GM18499 (cell line): ENCODE results near the gene NRDC.
"Not testable (repeated sequence)": the region's sequence is repeated elsewhere in the genome, so short reads cannot be mapped to it uniquely, and the experiment has no call there.

Experiments
- ATAC-seq: cut with Tn5 transposase; IDR thresholded peaks from one replicate; pipeline ENCODE4 v1.9.1; 2021; ENCODE audit warnings: moderate number of reproducible peaks; ENCODE audit not compliant: insufficient read depth, unreplicated experiment

NRDC gene

DNA sequence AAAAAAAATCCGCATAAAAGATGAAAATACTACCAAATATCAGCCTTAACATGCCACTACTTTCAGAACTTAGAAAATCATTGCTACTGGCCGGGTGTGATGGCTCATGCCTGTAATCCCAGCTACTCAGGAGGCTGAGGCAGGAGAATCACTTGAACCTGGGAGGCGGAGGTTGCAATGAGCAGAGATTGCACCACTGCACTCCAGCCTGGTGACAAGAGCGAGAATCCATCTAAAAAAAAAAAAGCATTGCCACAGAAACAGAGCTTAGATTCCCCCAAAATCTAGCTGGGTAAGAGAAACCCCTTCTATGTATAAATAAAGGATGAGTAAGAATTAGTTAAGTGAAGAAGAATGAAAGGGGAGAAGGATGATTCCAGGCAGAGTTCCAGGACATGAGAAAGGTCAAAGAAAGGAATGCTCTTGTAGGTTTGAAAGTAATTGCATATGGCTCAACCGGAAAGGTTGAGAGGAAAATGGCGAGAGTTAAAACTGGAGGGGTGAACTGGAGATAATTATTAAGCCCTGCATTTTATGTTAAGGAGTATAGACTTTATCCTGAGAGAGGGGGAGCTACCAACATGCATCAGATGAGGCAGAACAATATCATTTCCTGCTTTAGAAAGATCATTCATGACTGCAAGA lies 19.7 kb upstream of the NRDC start:
- no peak for ATAC-seq

- no peak for ATAC-seq
These were observed 19.1 kb upstream of the NRDC start for GRCh38 chr1:51897699-51898031.

GRCh38 chr1:51894748-51895147 lies 16.2 kb upstream of the NRDC start:
- not testable (repeated sequence) for ATAC-seq

GRCh38 chr1:51878308-51878615 lies 265 bp downstream of the NRDC start:
- ATAC-seq: no peak

GRCh38 chr1:51877434-51878307 lies 856 bp downstream of the NRDC start:
- no peak for ATAC-seq

DNA sequence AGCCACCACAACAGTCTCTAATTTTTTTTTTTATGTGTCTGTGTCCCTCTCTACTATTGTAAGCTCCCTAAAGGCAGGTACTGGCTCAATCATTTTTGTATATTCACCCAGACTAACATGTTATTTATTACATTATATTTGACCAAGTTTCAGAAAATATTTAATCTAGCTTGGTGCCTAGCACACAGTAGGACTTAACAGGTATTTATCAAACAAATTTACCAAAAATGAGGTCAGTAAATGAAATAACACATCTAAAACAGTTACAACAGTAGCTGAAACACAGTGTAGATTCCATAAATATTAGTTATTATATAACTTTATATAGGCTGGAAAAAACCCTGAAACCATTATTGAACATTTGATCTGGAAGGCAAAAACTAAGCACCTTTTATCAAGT lies 2.7 kb downstream of the NRDC start:
- no peak for ATAC-seq

GRCh38 chr1:51875291-51875772 lies 3.2 kb downstream of the NRDC start:
- no peak for ATAC-seq

DNA sequence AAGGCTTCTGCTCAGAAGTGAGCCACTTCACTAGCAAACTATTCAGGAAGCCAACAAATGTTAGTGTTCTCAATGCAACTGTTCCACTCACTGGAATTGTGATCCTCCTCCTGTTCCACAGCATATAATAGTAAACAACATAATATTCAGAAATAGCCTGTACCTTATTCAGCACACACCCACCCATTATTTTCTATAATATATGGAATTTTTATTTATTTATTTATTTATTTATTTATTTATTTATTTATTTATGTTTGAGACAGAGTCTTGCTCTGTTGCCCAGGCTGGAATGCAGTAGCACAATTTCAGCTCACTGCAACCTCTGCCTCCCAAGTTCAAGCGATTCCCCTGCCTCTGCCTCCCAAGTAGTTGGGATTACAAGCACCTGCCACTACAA lies 5.3 kb downstream of the NRDC start:
- ATAC-seq: not testable (repeated sequence)

DNA sequence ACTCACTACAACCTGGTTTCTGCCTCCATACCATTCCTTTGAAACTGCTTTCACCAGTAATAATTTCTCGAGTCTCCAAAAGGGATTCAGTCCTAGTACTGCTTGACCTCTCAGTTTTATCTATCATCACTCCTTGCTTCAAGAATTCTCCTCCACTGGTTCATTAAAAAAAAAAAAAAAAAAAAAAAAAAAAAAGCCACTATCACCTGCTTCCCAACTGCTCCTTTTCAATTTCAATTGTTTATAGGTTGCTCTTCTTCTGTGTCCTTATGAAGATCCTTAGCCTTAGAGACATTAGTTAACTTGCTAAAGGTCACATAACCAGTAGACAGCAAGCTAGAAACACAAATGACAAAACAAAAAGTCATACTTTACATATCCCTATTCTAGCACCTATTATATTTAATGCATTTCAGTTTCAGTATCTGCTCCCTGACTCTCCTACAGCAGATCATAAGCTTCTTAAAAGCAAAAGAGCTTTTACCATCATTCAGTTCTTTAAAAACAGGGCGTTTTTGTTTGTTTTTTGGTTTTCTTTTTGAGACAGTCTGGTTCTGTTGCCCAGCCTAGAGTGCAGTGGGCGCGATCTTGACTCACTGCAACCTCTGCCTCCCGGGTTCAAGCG lies 7.1 kb downstream of the NRDC start:
- ATAC-seq: no peak

DNA sequence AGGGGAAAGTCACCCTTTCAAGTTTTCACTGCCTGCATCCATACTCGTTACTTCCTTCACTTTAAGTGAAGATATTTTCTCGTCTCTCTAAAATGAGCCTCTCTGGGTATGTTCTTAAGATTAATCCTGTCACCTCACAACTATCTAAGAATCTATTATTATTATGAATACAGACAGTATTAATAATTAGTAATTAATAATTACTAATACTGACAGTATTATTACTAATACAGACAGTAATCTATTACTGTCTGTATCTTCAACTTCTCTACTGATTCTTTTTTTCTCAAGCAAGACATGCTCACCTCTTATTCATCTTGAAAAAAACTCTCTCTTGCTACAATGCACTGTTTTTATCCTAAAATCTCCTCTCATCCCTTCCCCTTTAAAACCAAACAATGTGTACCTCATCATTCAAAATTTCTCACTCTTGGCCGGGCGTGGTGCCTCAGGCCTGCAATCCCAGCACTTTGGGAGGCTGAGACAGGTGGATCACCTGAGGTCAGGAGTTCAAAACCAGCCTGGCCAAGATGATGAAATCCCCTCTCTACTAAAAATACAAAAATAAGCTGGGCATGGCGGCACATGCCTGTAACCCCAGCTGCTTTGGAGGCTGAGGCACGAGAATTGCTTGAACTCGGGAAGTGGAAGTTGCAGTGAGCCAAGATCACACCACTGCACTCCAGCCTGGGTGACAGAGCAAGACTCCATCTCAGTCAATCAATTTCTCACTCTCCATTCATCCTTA lies 7.8 kb downstream of the NRDC start:
- no peak for ATAC-seq

DNA sequence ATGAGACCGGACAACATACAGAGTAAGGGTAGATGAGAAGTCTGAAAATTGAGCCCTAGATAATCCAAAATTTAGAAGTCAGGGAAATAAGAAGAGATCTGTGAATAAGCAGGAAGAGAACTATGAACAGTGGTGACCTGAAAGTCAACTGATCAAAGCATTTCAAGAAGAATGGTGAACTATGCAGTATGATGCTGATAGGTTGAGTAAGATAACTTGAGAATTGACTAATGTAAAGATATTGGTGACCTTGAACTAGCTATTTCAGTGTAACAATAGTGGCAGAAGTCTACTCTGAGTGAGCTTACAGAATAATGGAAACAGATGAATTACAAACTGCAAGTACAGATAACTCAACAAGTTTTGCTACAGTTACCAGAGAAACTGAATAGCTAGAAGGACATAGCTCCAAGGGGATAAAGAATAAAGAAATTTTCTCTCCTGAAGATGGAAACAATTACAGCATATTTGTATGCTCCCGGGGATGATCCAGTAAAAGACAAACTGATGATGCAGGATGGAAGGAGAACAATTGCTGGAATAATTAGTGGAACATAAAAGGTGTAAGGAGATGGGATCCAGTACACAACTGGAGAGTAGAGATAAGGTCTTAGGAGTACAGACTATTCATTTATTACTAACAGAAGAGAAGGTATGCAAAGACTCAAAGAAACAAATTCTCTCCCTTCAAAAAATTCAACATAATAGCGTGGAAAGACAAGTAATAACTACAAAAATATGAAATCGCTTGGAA lies 10.9 kb downstream of the NRDC start:
- ATAC-seq: no peak

GRCh38 chr1:51863384-51863783 lies 15.1 kb downstream of the NRDC start:
- ATAC-seq: no peak

GRCh38 chr1:51861669-51862068 lies 16.9 kb downstream of the NRDC start:
- no peak for ATAC-seq

- ATAC-seq: no peak
These were observed 18.8 kb downstream of the NRDC start for GRCh38 chr1:51859735-51860134.

DNA sequence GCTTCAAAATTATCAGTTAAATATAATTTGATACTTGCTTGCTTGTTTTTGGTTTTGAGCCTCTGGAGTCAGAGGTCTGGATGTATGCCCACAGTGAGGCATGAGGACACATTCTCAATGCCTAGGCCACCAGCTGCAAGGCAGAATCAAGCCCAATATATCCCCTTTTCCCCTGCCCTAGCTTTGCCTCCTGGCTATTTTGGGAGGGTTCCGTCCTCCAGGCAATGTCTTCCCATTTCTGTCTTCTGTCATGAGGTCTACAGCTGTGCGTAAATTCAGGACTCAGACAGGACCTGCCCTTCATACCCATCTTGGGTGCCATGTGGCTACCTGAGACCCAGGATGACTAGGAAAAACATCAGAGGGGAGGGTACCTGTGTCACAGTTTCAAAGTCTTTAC lies 19.2 kb downstream of the NRDC start:
- ATAC-seq: no peak

GRCh38 chr1:51858892-51859291 lies 19.6 kb downstream of the NRDC start:
- ATAC-seq: no peak

GRCh38 chr1:51856745-51857144 lies 21.8 kb downstream of the NRDC start:
- ATAC-seq: no peak

DNA sequence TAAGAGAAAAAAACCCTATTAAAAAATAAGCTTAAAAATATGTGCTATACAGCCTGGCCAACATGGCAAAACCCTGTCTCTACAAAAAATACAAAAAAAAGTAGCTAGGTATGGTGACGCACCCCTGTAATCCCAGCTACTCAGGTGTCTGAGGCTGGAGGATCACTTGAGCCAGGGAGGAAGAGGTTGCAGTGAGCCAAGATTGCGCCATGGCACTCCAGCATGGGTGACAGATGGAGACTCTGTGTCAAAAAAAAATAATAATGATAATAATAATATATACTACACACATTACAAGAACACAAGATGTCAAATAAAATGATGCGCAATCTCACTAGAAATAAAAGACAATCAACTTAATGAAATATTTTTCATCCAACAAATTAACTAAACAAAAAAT lies 22.9 kb downstream of the NRDC start:
- ATAC-seq: no peak

GRCh38 chr1:51853360-51853759 lies 25.2 kb downstream of the NRDC start:
- no peak for ATAC-seq

- no peak for ATAC-seq
These were observed 26.6 kb downstream of the NRDC start for GRCh38 chr1:51851882-51852396.
